IMR-90 (cell line): ENCODE data around the gene PLEKHA8. TPM values are rescaled to one million over a fixed set of nuclear protein-coding genes. Genes with fewer than 3 reads are reported as not detected.

Source experiments
- ATAC-seq: fragments of 200-7000 bp; cut with Tn5 transposase; 2 replicates; pipeline ENCODE4 v1.9.1; 2020; ENCODE audit warnings: low read depth, mild to moderate bottlenecking, moderate library complexity
- BruUV-seq: library from RNA; stranded (reverse); fragments of 400-500 nt; replicated peaks from 2 replicates; lab custom pipeline; 2021; lab: Mats Ljungman, UMichigan
- CTCF ChIA-PET: fragments of 300-600 bp; formaldehyde crosslinking; extraction: SDS; loops from one replicate; lab custom pipeline; 2021; ENCODE audit warnings: antibody characterized with exemption; lab: Yijun Ruan, JAX
- POLR2A ChIA-PET: fragments of 300-600 bp; sonication (Branson Sonifier 250); formaldehyde crosslinking; loops from one replicate; lab custom pipeline; 2022; ENCODE audit warnings: antibody characterized with exemption; ENCODE audit not compliant: unreplicated experiment; lab: Charles Lee
- DNase-seq: peaks from one replicate; pipeline ENCODE4 v3.0.0; 2013
- H2AFZ ChIP-seq: replicated peaks from 2 replicates; pipeline ENCODE3; 2013; ENCODE audit warnings: low read length, mild to moderate bottlenecking; ENCODE audit not compliant: poor library complexity
- H2AK5ac ChIP-seq: 2 replicates; pipeline ENCODE4 v1.6.1; 2013; ENCODE audit warnings: low read depth, low read length, inconsistent platforms
- H2AK9ac ChIP-seq: replicated peaks from 2 replicates; pipeline ENCODE3; 2013; ENCODE audit warnings: mild to moderate bottlenecking, low read depth, low read length, moderate library complexity; ENCODE audit not compliant: poor library complexity
- H2BK120ac ChIP-seq: 2 replicates; pipeline ENCODE4 v1.6.1; 2013; ENCODE audit warnings: low read depth, low read length, inconsistent platforms
- H2BK15ac ChIP-seq: 3 replicates; pipeline ENCODE4 v1.6.1; 2013; ENCODE audit warnings: low read depth, low read length, inconsistent platforms
- H2BK20ac ChIP-seq: 2 replicates; pipeline ENCODE4 v1.6.1; 2013; ENCODE audit warnings: low read depth, mild to moderate bottlenecking, inconsistent platforms, low read length, moderate library complexity
- H2BK5ac ChIP-seq: 2 replicates; pipeline ENCODE4 v1.6.1; 2013; ENCODE audit warnings: mild to moderate bottlenecking, low read depth, low read length, inconsistent platforms; ENCODE audit not compliant: poor library complexity, severe bottlenecking
- H3K14ac ChIP-seq: replicated peaks from 2 replicates; pipeline ENCODE4 v1.6.1; 2013; ENCODE audit warnings: low read depth, low read length, inconsistent platforms
- H3K18ac ChIP-seq: 2 replicates; pipeline ENCODE4 v1.6.1; 2013; ENCODE audit warnings: low read depth, low read length, control low read depth
- H3K23ac ChIP-seq: 2 replicates; pipeline ENCODE4 v1.6.1; 2013; ENCODE audit warnings: low read depth, low read length, inconsistent platforms
- H3K27ac ChIP-seq: 2 replicates; pipeline ENCODE4 v1.5.1; 2013; ENCODE audit warnings: mild to moderate bottlenecking, control low read depth, low read length; ENCODE audit not compliant: insufficient read depth
- H3K27me3 ChIP-seq: 2 replicates; pipeline ENCODE4 v1.6.1; 2013; ENCODE audit warnings: low read length; ENCODE audit not compliant: control insufficient read depth, insufficient read depth
- H3K36me3 ChIP-seq: 2 replicates; pipeline ENCODE4 v1.6.1; 2013; ENCODE audit warnings: low read length, mixed read lengths; ENCODE audit not compliant: control insufficient read depth, insufficient read depth
- H3K4ac ChIP-seq: 2 replicates; pipeline ENCODE4 v1.6.1; 2013; ENCODE audit warnings: low read depth, low read length, inconsistent platforms
- H3K4me1 ChIP-seq: 2 replicates; pipeline ENCODE4 v1.6.1; 2013; ENCODE audit warnings: low read length, mixed read lengths; ENCODE audit not compliant: control insufficient read depth, insufficient read depth
- H3K4me2 ChIP-seq: 2 replicates; pipeline ENCODE4 v1.6.1; 2013; ENCODE audit warnings: low read depth, mild to moderate bottlenecking, control low read depth, low read length, moderate library complexity
- H3K4me3 ChIP-seq: 2 replicates; pipeline ENCODE4 v1.5.1; 2013; ENCODE audit warnings: low read depth, mild to moderate bottlenecking, control low read depth, low read length, moderate library complexity; ENCODE audit not compliant: insufficient read depth
- H3K56ac ChIP-seq: 2 replicates; pipeline ENCODE4 v1.6.1; 2013; ENCODE audit warnings: low read length, inconsistent platforms; ENCODE audit not compliant: insufficient read depth; ENCODE audit errors: extremely low read depth
- H3K79me1 ChIP-seq, 2 experiments: 2 replicates each; pipeline ENCODE4 v1.6.1; 2013; ENCODE audit warnings: low read length in 2 of 2, inconsistent platforms in 1 of 2, low read depth in 1 of 2
- H3K9ac ChIP-seq: 2 replicates; pipeline ENCODE4 v1.6.1; 2013; ENCODE audit warnings: low read depth, low read length, control low read depth
- H3K9me1 ChIP-seq: 2 replicates; pipeline ENCODE4 v1.6.1; 2013; ENCODE audit warnings: low read length, inconsistent platforms; ENCODE audit not compliant: insufficient read depth
- H3K9me3 ChIP-seq: 2 replicates; pipeline ENCODE4 v1.6.1; 2013; ENCODE audit warnings: low read length; ENCODE audit not compliant: control insufficient read depth, insufficient read depth
- H4K20me1 ChIP-seq: 2 replicates; pipeline ENCODE4 v1.6.1; 2013; ENCODE audit warnings: low read length, inconsistent platforms; ENCODE audit not compliant: insufficient read depth
- H4K5ac ChIP-seq: 2 replicates; pipeline ENCODE4 v1.6.1; 2013; ENCODE audit warnings: mild to moderate bottlenecking, low read depth, low read length, control low read depth
- H4K8ac ChIP-seq, 2 experiments: 2 replicates each; pipeline ENCODE4 v1.6.1; 2013; ENCODE audit warnings: low read depth in 2 of 2, low read length in 2 of 2, control low read depth in 1 of 2, inconsistent platforms in 1 of 2
- H4K91ac ChIP-seq: 2 replicates; pipeline ENCODE4 v1.6.1; 2013; ENCODE audit warnings: low read depth, low read length, inconsistent platforms; ENCODE audit not compliant: insufficient read depth
- MAZ ChIP-seq: IDR thresholded peaks from 2 replicates; pipeline ENCODE4 v1.6.1; 2012; ENCODE audit warnings: low read depth, mild to moderate bottlenecking, low read length, improper control_type of control experiment, moderate library complexity, borderline replicate concordance
- SMC3 ChIP-seq: fragments of 150-350 bp; IDR thresholded peaks from 2 replicates; pipeline ENCODE4 v1.6.1; 2016; ENCODE audit warnings: low read depth, mild to moderate bottlenecking, antibody characterized with exemption, low read length, moderate library complexity
- WGBS, 2 experiments: methylation state at CpG; one replicate each; pipeline versions ENCODE4 v1.1.5 to v1.1.7; 2013; ENCODE audit warnings: missing lambda C conversion rate in 2 of 2; ENCODE audit not compliant: insufficient read length in 1 of 2; ENCODE audit errors: extremely low coverage in 2 of 2; 5-methylcytosine and 5-hydroxymethylcytosine counted together
- dilution Hi-C: fragments of 300-500 bp; cut with HindIII; formaldehyde crosslinking; loops from one replicate; pipeline ENCODE4 v1.14.3; 2018; ENCODE audit warnings: low sequenced_read_pairs; ENCODE audit not compliant: unreplicated experiment
- in situ Hi-C: fragments of 300-500 bp; cut with MboI; formaldehyde crosslinking; loops from 3 replicates; pipeline ENCODE4 v1.14.3; 2019; ENCODE audit warnings: low sequenced_read_pairs, inconsistent platforms, mixed read lengths
- intact Hi-C: fragments of 100-400 bp; cut with micrococcal nuclease; formaldehyde crosslinking; loops from 2 replicates; pipeline ENCODE4 v1.10.0; 2022
- polyA plus RNA-seq, 3 experiments: library from polyadenylated mRNA; depleted of rRNA; stranded (reverse); fragments of >200 nt; gene quantifications; 2 replicates each; pipeline ENCODE4 v1.2.3, GENCODE V29; 2012; ENCODE audit warnings: low replicate concordance in 1 of 3
- total RNA-seq: library from RNA; depleted of rRNA; stranded (reverse); fragments of >200 nt; gene quantifications from 2 replicates; pipeline ENCODE4 v1.2.3, GENCODE V29; 2012

PLEKHA8 gene
- total and polyA plus RNA-seq, 2 of the 4 experiments (the other 2 are of a cell fraction), result 3.6 to 9.7 TPM

- no peak overlapping the region for H2AFZ ChIP-seq
- no peak overlapping the region for H2BK120ac ChIP-seq
- H2AK5ac ChIP-seq, result no peak overlapping the region
- CTCF ChIA-PET, result interaction anchor here (1.0 kb wide), 1 partner anchor 9 kb away, joined by 3 read pairs; no protein-coding TSS in a partner anchor
- no peaks in the 10 kb centered on the region for H3K4me1 ChIP-seq
- H3K4me3 ChIP-seq, result no peak overlapping the region
- H3K18ac ChIP-seq, result no peak overlapping the region
- no CpG with 5 or more reads among the region's 1 CpG for WGBS, 2 experiments
- no peak overlapping the region for H3K23ac ChIP-seq
- H3K27me3 ChIP-seq, result no peaks in the 10 kb centered on the region
- H3K4me2 ChIP-seq, result no peak overlapping the region
- H3K36me3 ChIP-seq, result peaks cover 9% of the 10 kb centered on the region
- TF ChIP-seq MAZ (no peak), SMC3 (no peak)
- H3K9me1 ChIP-seq, result peaks cover 8% of the 10 kb centered on the region
- ATAC-seq (no peak), DNase-seq (no peak)
- POLR2A ChIA-PET, result no interaction called here
- H3K9me3 ChIP-seq, result no peaks in the 10 kb centered on the region
- no peak overlapping the region for H3K56ac ChIP-seq
- H3K9ac ChIP-seq, result no peak overlapping the region
- no TSS peak for BruUV-seq
- H4K91ac ChIP-seq, result no peak overlapping the region
- H2BK20ac ChIP-seq, result no peak overlapping the region
- no peak overlapping the region for H2BK15ac ChIP-seq
- peaks cover 0 to 3% of the 10 kb centered on the region in 2 experiments; a peak in 1 of 4 replicates for H3K79me1 ChIP-seq
- dilution Hi-C loops (no loop called here), intact Hi-C loops (no loop called here), in situ Hi-C loops (no loop called here)
- no peak overlapping the region for H3K27ac ChIP-seq
- no peak overlapping the region for H3K4ac ChIP-seq
- H2BK5ac ChIP-seq, result no peak overlapping the region
- no peaks in the 10 kb centered on the region for H4K20me1 ChIP-seq
- H4K5ac ChIP-seq, result no peak overlapping the region
- H2AK9ac ChIP-seq, result no peak overlapping the region
- H4K8ac ChIP-seq, result no peak overlapping the region
- no peak overlapping the region for H3K14ac ChIP-seq
These were observed 55.1 kb downstream of the PLEKHA8 start for GRCh38 chr7:30083334-30083733.
